HL-60 (cell line): ENCODE measurements around the gene FAM53A.
"Not testable (repeated sequence)": the region's sequence is repeated elsewhere in the genome, so short reads cannot be mapped to it uniquely, and the experiment has no call there.

Experiments
- DNase-seq, 2 experiments: peaks; one replicate each; pipeline ENCODE4 v3.0.0-alpha.2; 2010 to 2020; ENCODE audit warnings: low read depth in 1 of 2, low spot score in 1 of 2
- H3K27ac ChIP-seq: fragments of 250-450 bp; sonication (Bioruptor Pico); replicated peaks from 2 replicates; pipeline ENCODE4 v1.5.1; 2020; ENCODE audit warnings: mild to moderate bottlenecking, moderate library complexity
- H3K27me3 ChIP-seq: fragments of 250-450 bp; sonication (Bioruptor Pico); 2 replicates; pipeline ENCODE4 v1.5.1; 2021; ENCODE audit warnings: mild to moderate bottlenecking, moderate library complexity; ENCODE audit not compliant: insufficient read depth, poor library complexity, severe bottlenecking
- H3K4me3 ChIP-seq: replicated peaks from 2 replicates; pipeline ENCODE4 v1.5.1; 2011; ENCODE audit warnings: mild to moderate bottlenecking, control low read depth, low read length; ENCODE audit not compliant: insufficient read depth
- CTCF ChIP-seq: IDR thresholded peaks from one replicate; pipeline ENCODE4 v1.5.1; 2011; ENCODE audit warnings: low read length, control low read depth, inconsistent platforms; ENCODE audit not compliant: insufficient read depth
- GABPA ChIP-seq: IDR thresholded peaks from 2 replicates; pipeline ENCODE4 v1.6.1; 2012; ENCODE audit warnings: low read depth
- POLR2AphosphoS5 ChIP-seq: IDR thresholded peaks from 2 replicates; pipeline ENCODE4 v1.6.1; 2012; ENCODE audit warnings: low read depth
- REST ChIP-seq: IDR thresholded peaks from 2 replicates; pipeline ENCODE4 v1.6.1; 2012; ENCODE audit warnings: low read depth; ENCODE audit not compliant: insufficient replicate concordance
- SPI1 ChIP-seq: IDR thresholded peaks from 2 replicates; pipeline ENCODE4 v1.6.1; 2012; ENCODE audit warnings: low read depth, mild to moderate bottlenecking, borderline replicate concordance

Gene FAM53A

GRCh38 chr4:1673671-1674070, 10.4 kb downstream of the FAM53A start:
- no peak for TF ChIP-seq REST
- no peak for TF ChIP-seq SPI1
- TF ChIP-seq POLR2AphosphoS5: no peak
- TF ChIP-seq CTCF: no peak
- TF ChIP-seq GABPA: no peak
- DNase-seq: no peak
- no peak overlapping the region for H3K4me3 ChIP-seq
- H3K27ac ChIP-seq: no peak overlapping the region
- no peaks in the 10 kb centered on the region for H3K27me3 ChIP-seq

GRCh38 chr4:1671011-1671410, 13.1 kb downstream of the FAM53A start:
- not testable (repeated sequence) for H3K27me3 ChIP-seq, H3K27ac ChIP-seq, DNase-seq, H3K4me3 ChIP-seq

GRCh38 chr4:1670279-1670678, 13.8 kb downstream of the FAM53A start:
- Histone ChIP-seq H3K4me3 (no peak overlapping the region), H3K27me3 (no peaks in the 10 kb centered on the region), H3K27ac (no peak overlapping the region)
- DNase-seq: no peak
- TF ChIP-seq REST (no peak), POLR2AphosphoS5 (no peak), SPI1 (no peak), CTCF (no peak), GABPA (no peak)

GRCh38 chr4:1669850-1670249, 14.3 kb downstream of the FAM53A start:
- no peak overlapping the region for H3K27ac ChIP-seq
- H3K27me3 ChIP-seq: no peaks in the 10 kb centered on the region
- H3K4me3 ChIP-seq: no peak overlapping the region
- TF ChIP-seq POLR2AphosphoS5 (no peak), SPI1 (no peak), REST (no peak), CTCF (no peak), GABPA (no peak)
- DNase-seq: no peak
